ENCODE results near the gene PGBD2.

Gene PGBD2

GRCh38 chr1:248890549-248891498 is 15.2 kb upstream of the PGBD2 start:
- H3K9ac ChIP-seq (ENCODE audit: insufficient read length, low read depth), result no peak overlapping the region
- no peaks in the 10 kb centered on the region for H3K9me3 ChIP-seq (ENCODE audit: insufficient read depth, low read length)

GRCh38 chr1:248891758-248892157 is 14.3 kb upstream of the PGBD2 start:
- H3K27me3 ChIP-seq (ENCODE audit: insufficient read depth, insufficient read length), result no peaks in the 10 kb centered on the region
- TF ChIP-seq SUZ12 (IDR thresholded peaks at IDR 0.05; ENCODE audit: extremely low read depth, insufficient read depth, insufficient read length) (no peak), ZNF274 (IDR thresholded peaks at IDR 0.05; ENCODE audit: low read depth, low read length) (no peak), YY1 (IDR thresholded peaks at IDR 0.05; ENCODE audit: insufficient read depth, insufficient read length) (no peak)
- H3K9me3 ChIP-seq (ENCODE audit: insufficient read depth, low read length), result no peaks in the 10 kb centered on the region
- peaks cover 2% of the 10 kb centered on the region for H3K4me1 ChIP-seq (ENCODE audit: insufficient read depth, insufficient read length)
- no peak overlapping the region for H3K4me3 ChIP-seq (ENCODE audit: insufficient read length, low read depth)
- no peak for DNase-seq (ENCODE audit: low read depth, low spot score)
- no peaks in the 10 kb centered on the region for H3K36me3 ChIP-seq (ENCODE audit: insufficient read depth, insufficient read length, low read length)
- no peak overlapping the region for H3K9ac ChIP-seq (ENCODE audit: insufficient read length, low read depth)

More at GRCh38 chr1:248890549-248891498, 15.2 kb upstream of the PGBD2 start:
- H3K36me3 ChIP-seq (ENCODE audit: insufficient read depth, insufficient read length, low read length), result no peaks in the 10 kb centered on the region
- no peaks in the 10 kb centered on the region for H3K4me1 ChIP-seq (ENCODE audit: insufficient read depth, insufficient read length)
- DNase-seq (ENCODE audit: low read depth, low spot score), result no peak
- H3K27me3 ChIP-seq (ENCODE audit: insufficient read depth, insufficient read length), result no peaks in the 10 kb centered on the region
- no peak overlapping the region for H3K4me3 ChIP-seq (ENCODE audit: insufficient read length, low read depth)
- TF ChIP-seq YY1 (IDR thresholded peaks at IDR 0.05; ENCODE audit: insufficient read depth, insufficient read length) (no peak), ZNF274 (IDR thresholded peaks at IDR 0.05; ENCODE audit: low read depth, low read length) (no peak), SUZ12 (IDR thresholded peaks at IDR 0.05; ENCODE audit: extremely low read depth, insufficient read depth, insufficient read length) (no peak)

GRCh38 chr1:248892590-248892989 is 13.4 kb upstream of the PGBD2 start:
- no peak overlapping the region for H3K4me3 ChIP-seq (ENCODE audit: insufficient read length, low read depth)
- peaks cover 3% of the 10 kb centered on the region for H3K4me1 ChIP-seq (ENCODE audit: insufficient read depth, insufficient read length)
- no peak overlapping the region for H3K9ac ChIP-seq (ENCODE audit: insufficient read length, low read depth)
- TF ChIP-seq ZNF274 (IDR thresholded peaks at IDR 0.05; ENCODE audit: low read depth, low read length), result no peak
- no peak for TF ChIP-seq YY1 (IDR thresholded peaks at IDR 0.05; ENCODE audit: insufficient read depth, insufficient read length)
- TF ChIP-seq SUZ12 (IDR thresholded peaks at IDR 0.05; ENCODE audit: extremely low read depth, insufficient read depth, insufficient read length), result no peak
- DNase-seq (ENCODE audit: low read depth, low spot score), result no peak
- H3K36me3 ChIP-seq (ENCODE audit: insufficient read depth, insufficient read length, low read length), result no peaks in the 10 kb centered on the region
- no peaks in the 10 kb centered on the region for H3K27me3 ChIP-seq (ENCODE audit: insufficient read depth, insufficient read length)
- H3K9me3 ChIP-seq (ENCODE audit: insufficient read depth, low read length), result no peaks in the 10 kb centered on the region

GRCh38 chr1:248894837-248895236 is 11.2 kb upstream of the PGBD2 start:
- H3K27me3 ChIP-seq (ENCODE audit: insufficient read depth, insufficient read length), result no peaks in the 10 kb centered on the region
- peaks cover 8% of the 10 kb centered on the region for H3K4me1 ChIP-seq (ENCODE audit: insufficient read depth, insufficient read length)
- no peak overlapping the region for H3K9ac ChIP-seq (ENCODE audit: insufficient read length, low read depth)
- TF ChIP-seq ZNF274 (IDR thresholded peaks at IDR 0.05; ENCODE audit: low read depth, low read length) (no peak), YY1 (IDR thresholded peaks at IDR 0.05; ENCODE audit: insufficient read depth, insufficient read length) (no peak), SUZ12 (IDR thresholded peaks at IDR 0.05; ENCODE audit: extremely low read depth, insufficient read depth, insufficient read length) (no peak)
- no peak overlapping the region for H3K4me3 ChIP-seq (ENCODE audit: insufficient read length, low read depth)
- no peaks in the 10 kb centered on the region for H3K36me3 ChIP-seq (ENCODE audit: insufficient read depth, insufficient read length, low read length)
- no peak for DNase-seq (ENCODE audit: low read depth, low spot score)
- H3K9me3 ChIP-seq (ENCODE audit: insufficient read depth, low read length), result no peaks in the 10 kb centered on the region

GRCh38 chr1:248897412-248898337 is 8.4 kb upstream of the PGBD2 start:
- Histone ChIP-seq H3K27me3 (ENCODE audit: insufficient read depth, insufficient read length) (no peaks in the 10 kb centered on the region), H3K9me3 (ENCODE audit: insufficient read depth, low read length) (no peaks in the 10 kb centered on the region), H3K36me3 (ENCODE audit: insufficient read depth, insufficient read length, low read length) (no peaks in the 10 kb centered on the region), H3K9ac (ENCODE audit: insufficient read length, low read depth) (no peak overlapping the region), H3K4me1 (ENCODE audit: insufficient read depth, insufficient read length) (peaks cover 8% of the 10 kb centered on the region), H3K4me3 (ENCODE audit: insufficient read length, low read depth) (no peak overlapping the region)
- no peak for DNase-seq (ENCODE audit: low read depth, low spot score)
- TF ChIP-seq ZNF274 (IDR thresholded peaks at IDR 0.05; ENCODE audit: low read depth, low read length), result no peak
- TF ChIP-seq SUZ12 (IDR thresholded peaks at IDR 0.05; ENCODE audit: extremely low read depth, insufficient read depth, insufficient read length), result no peak
- no peak for TF ChIP-seq YY1 (IDR thresholded peaks at IDR 0.05; ENCODE audit: insufficient read depth, insufficient read length)

- Histone ChIP-seq H3K4me1 (ENCODE audit: insufficient read depth, insufficient read length) (peaks cover 8% of the 10 kb centered on the region), H3K4me3 (ENCODE audit: insufficient read length, low read depth) (no peak overlapping the region), H3K36me3 (ENCODE audit: insufficient read depth, insufficient read length, low read length) (no peaks in the 10 kb centered on the region), H3K9ac (ENCODE audit: insufficient read length, low read depth) (no peak overlapping the region), H3K27me3 (ENCODE audit: insufficient read depth, insufficient read length) (no peaks in the 10 kb centered on the region), H3K9me3 (ENCODE audit: insufficient read depth, low read length) (no peaks in the 10 kb centered on the region)
- no peak for TF ChIP-seq ZNF274 (IDR thresholded peaks at IDR 0.05; ENCODE audit: low read depth, low read length)
- TF ChIP-seq SUZ12 (IDR thresholded peaks at IDR 0.05; ENCODE audit: extremely low read depth, insufficient read depth, insufficient read length), result no peak
- no peak for TF ChIP-seq YY1 (IDR thresholded peaks at IDR 0.05; ENCODE audit: insufficient read depth, insufficient read length)
- no peak for DNase-seq (ENCODE audit: low read depth, low spot score)
These were observed 5.4 kb upstream of the PGBD2 start for GRCh38 chr1:248900637-248901036.
